ENCODE results near the gene PAX7. TPM values are rescaled to one million over a fixed set of nuclear protein-coding genes. Genes with fewer than 3 reads are reported as not detected.

The PAX7 gene
- total and polyA plus RNA-seq, 2 of the 4 experiments (the other 2 are of a cell fraction) = not detected

- ChIA-PET POLR2A (ENCODE audit: unreplicated experiment) (no interaction called here), CTCF (no interaction called here)
- no peak overlapping the region for H2AK9ac ChIP-seq (replicated peaks; ENCODE audit: low read depth, low read length, poor library complexity)
- no peak overlapping the region for H3K9ac ChIP-seq (ENCODE audit: low read depth, low read length)
- H2BK15ac ChIP-seq (ENCODE audit: low read depth, low read length) = no peak overlapping the region
- H2BK120ac ChIP-seq (ENCODE audit: low read depth, low read length) = no peak overlapping the region
- H3K36me3 ChIP-seq (ENCODE audit: control insufficient read depth, insufficient read depth, low read length) = no peaks in the 10 kb centered on the region
- H3K23ac ChIP-seq (ENCODE audit: low read depth, low read length) = no peak overlapping the region
- dilution Hi-C loops (cut with HindIII; ENCODE audit: low sequenced_read_pairs, unreplicated experiment) = no loop called here
- no peak overlapping the region for H3K4me3 ChIP-seq (ENCODE audit: insufficient read depth, low read depth, low read length)
- H3K9me3 ChIP-seq (ENCODE audit: control insufficient read depth, insufficient read depth, low read length) = no peaks in the 10 kb centered on the region
- BruUV-seq (replicated peaks) = no TSS peak
- DNase-seq = no peak
- no peaks in the 10 kb centered on the region for H3K4me1 ChIP-seq (ENCODE audit: control insufficient read depth, insufficient read depth, low read length)
- no peak overlapping the region for H2BK20ac ChIP-seq (ENCODE audit: low read depth, low read length)
- no peak for ATAC-seq (ENCODE audit: low read depth)
- H3K56ac ChIP-seq (ENCODE audit: extremely low read depth, insufficient read depth, low read length) = no peak overlapping the region
- no peak overlapping the region for H4K91ac ChIP-seq (ENCODE audit: insufficient read depth, low read depth, low read length)
- H2BK5ac ChIP-seq (ENCODE audit: low read depth, low read length, poor library complexity, severe bottlenecking) = no peak overlapping the region
- no peaks in the 10 kb centered on the region for H3K9me1 ChIP-seq (ENCODE audit: insufficient read depth, low read length)
- no peak overlapping the region for H3K27ac ChIP-seq (ENCODE audit: insufficient read depth, low read length)
- no peak overlapping the region for H3K18ac ChIP-seq (ENCODE audit: low read depth, low read length)
- no peak overlapping the region for H2AFZ ChIP-seq (replicated peaks; ENCODE audit: low read length, poor library complexity)
- H4K5ac ChIP-seq (ENCODE audit: low read depth, low read length) = no peak overlapping the region
- H2AK5ac ChIP-seq (ENCODE audit: low read depth, low read length) = no peak overlapping the region
- H4K20me1 ChIP-seq (ENCODE audit: insufficient read depth, low read length) = no peaks in the 10 kb centered on the region
- H3K14ac ChIP-seq (replicated peaks; ENCODE audit: low read depth, low read length) = no peak overlapping the region
- TF ChIP-seq RCOR1 (IDR thresholded peaks at IDR 0.05; ENCODE audit: insufficient replicate concordance, low read length) (no peak), SMC3 (IDR thresholded peaks at IDR 0.05; ENCODE audit: low read depth, low read length) (no peak), CHD1 (IDR thresholded peaks at IDR 0.05; ENCODE audit: low read depth, low read length) (no peak), CEBPB (IDR thresholded peaks at IDR 0.05; ENCODE audit: low read depth, low read length) (no peak), RAD21 (IDR thresholded peaks at IDR 0.05; ENCODE audit: low read length) (no peak), MXI1 (IDR thresholded peaks at IDR 0.05; ENCODE audit: borderline replicate concordance, low read depth, low read length) (no peak), NFE2L2 (IDR thresholded peaks at IDR 0.05; ENCODE audit: low read depth, low read length) (no peak), USF2 (IDR thresholded peaks at IDR 0.05; ENCODE audit: low read depth, low read length) (no peak), BHLHE40 (IDR thresholded peaks at IDR 0.05; ENCODE audit: low read depth, low read length) (no peak), ELK1 (IDR thresholded peaks at IDR 0.05; ENCODE audit: borderline replicate concordance, low read depth, low read length) (no peak), FOS (IDR thresholded peaks at IDR 0.05; ENCODE audit: low read depth, low read length) (no peak), MAZ (IDR thresholded peaks at IDR 0.05; ENCODE audit: borderline replicate concordance, low read depth, low read length) (no peak), MAFK (IDR thresholded peaks at IDR 0.05; ENCODE audit: low read depth, low read length) (no peak), CTCF (conservative IDR thresholded peaks at IDR 0.05; ENCODE audit: low read depth, low read length) (no peak), RFX5 (IDR thresholded peaks at IDR 0.05; ENCODE audit: low read depth, low read length) (no peak)
- H3K4me2 ChIP-seq (ENCODE audit: low read depth, low read length) = no peak overlapping the region
- intact Hi-C loops (cut with micrococcal nuclease) = no loop called here
- no peaks in the 10 kb centered on the region for H3K79me1 ChIP-seq (ENCODE audit: low read depth in 1 of 2, low read length in 2 of 2)
- H4K8ac ChIP-seq (ENCODE audit: low read depth in 2 of 2, low read length in 2 of 2) = no peak overlapping the region
- 0% methylated on average over 1 of the region's 8 CpGs; no CpG with 5 or more reads in 1 of the 2 experiments for WGBS, 2 experiments (ENCODE audit: extremely low coverage in 2 of 2, insufficient read length in 1 of 2)
- H3K27me3 ChIP-seq (ENCODE audit: control insufficient read depth, insufficient read depth, low read length) = peaks cover 9% of the 10 kb centered on the region
- in situ Hi-C loops (cut with MboI; ENCODE audit: low sequenced_read_pairs) = no loop called here
- H3K4ac ChIP-seq (ENCODE audit: low read depth, low read length) = no peak overlapping the region
These were observed 99.7 kb downstream of the PAX7 start for GRCh38 chr1:18730321-18730720.

All from IMR-90 (cell line).